Measurements from ENCODE around the gene SPRR2F. TPM values are rescaled to one million over a fixed set of nuclear protein-coding genes. Genes with fewer than 3 reads are reported as not detected.
"Not testable (repeated sequence)": the region's sequence is repeated elsewhere in the genome, so short reads cannot be mapped to it uniquely, and the experiment has no call there.

SPRR2F gene
- total RNA-seq, 1 donor from 2014 or later, result not detected

DNA sequence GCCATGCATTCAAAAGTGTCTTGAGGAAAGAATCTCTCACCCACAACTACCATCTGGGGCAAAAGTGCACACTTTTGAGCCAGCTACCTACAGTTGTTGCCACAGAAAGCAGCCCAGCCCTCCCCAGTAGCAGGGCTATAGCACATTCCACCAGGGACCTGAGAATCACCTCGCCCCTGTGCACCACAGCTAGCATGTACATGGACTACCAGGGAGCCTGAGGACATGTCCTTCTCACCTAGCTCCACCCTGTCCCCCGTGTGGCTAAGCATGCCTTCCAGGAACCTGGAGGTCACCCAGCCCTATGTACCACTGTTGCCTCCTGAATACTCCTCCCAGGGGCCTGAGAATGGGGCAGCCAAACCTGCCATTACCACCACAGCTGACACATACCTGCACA, 20.4 kb upstream of the SPRR2F start:
- DNase-seq (ENCODE audit: low read depth) (no peak), FAIRE-seq (no peak)
- H3K9me3 ChIP-seq (ENCODE audit: insufficient read depth, low read depth, low read length), result no peaks in the 10 kb centered on the region
- TF ChIP-seq EZH2 (IDR thresholded peaks at IDR 0.05; ENCODE audit: insufficient read depth, low read length) (no peak), CTCF (IDR thresholded peaks at IDR 0.05; ENCODE audit: insufficient read depth, low read depth, low read length) (no peak)
- H3K9me3 Mint-ChIP-seq (ENCODE audit: unreplicated experiment), result no peaks in the 10 kb centered on the region
- H3K79me2 ChIP-seq (ENCODE audit: insufficient read depth, low read length), result no peaks in the 10 kb centered on the region
- H3K27ac ChIP-seq (ENCODE audit: low read depth, low read length), result no peak overlapping the region
- peaks cover 2% of the 10 kb centered on the region for H3K36me3 Mint-ChIP-seq (ENCODE audit: low read depth, unreplicated experiment)
- H3K36me3 ChIP-seq (ENCODE audit: insufficient read depth, low read length), result no peaks in the 10 kb centered on the region
- no peak overlapping the region for H3K4me2 ChIP-seq (ENCODE audit: low read length)
- no peak overlapping the region for H3K27ac Mint-ChIP-seq (ENCODE audit: unreplicated experiment)
- no peaks in the 10 kb centered on the region for H3K4me1 Mint-ChIP-seq (ENCODE audit: low read depth, unreplicated experiment)
- H3K4me1 ChIP-seq (ENCODE audit: insufficient read depth, low read length), result no peaks in the 10 kb centered on the region
- H3K27me3 ChIP-seq (ENCODE audit: insufficient read depth, low read length), result no peaks in the 10 kb centered on the region
- no peak overlapping the region for H3K4me3 Mint-ChIP-seq (ENCODE audit: unreplicated experiment)
- H3K9ac ChIP-seq (ENCODE audit: low read length), result no peak overlapping the region
- H2AFZ ChIP-seq (ENCODE audit: low read depth, low read length), result no peak overlapping the region
- no peaks in the 10 kb centered on the region for H3K27me3 Mint-ChIP-seq (ENCODE audit: low read depth, unreplicated experiment)
- H4K20me1 ChIP-seq (ENCODE audit: insufficient read depth, low read length), result no peaks in the 10 kb centered on the region
- H3K4me3 ChIP-seq (ENCODE audit: insufficient read depth, low read depth, low read length), result no peak overlapping the region

- H3K9ac ChIP-seq (ENCODE audit: low read length), result no peak overlapping the region
- H4K20me1 ChIP-seq (ENCODE audit: insufficient read depth, low read length), result no peaks in the 10 kb centered on the region
- H3K27me3 ChIP-seq (ENCODE audit: insufficient read depth, low read length), result no peaks in the 10 kb centered on the region
- H2AFZ ChIP-seq (ENCODE audit: low read depth, low read length), result no peak overlapping the region
- no peaks in the 10 kb centered on the region for H3K4me1 ChIP-seq (ENCODE audit: insufficient read depth, low read length)
- H3K9me3 ChIP-seq (ENCODE audit: insufficient read depth, low read depth, low read length), result no peaks in the 10 kb centered on the region
- Mint-ChIP-seq H3K4me1 (ENCODE audit: low read depth, unreplicated experiment) (no peaks in the 10 kb centered on the region), H3K27me3 (ENCODE audit: low read depth, unreplicated experiment) (no peaks in the 10 kb centered on the region), H3K36me3 (ENCODE audit: low read depth, unreplicated experiment) (peaks cover 2% of the 10 kb centered on the region), H3K4me3 (ENCODE audit: unreplicated experiment) (no peak overlapping the region), H3K9me3 (ENCODE audit: unreplicated experiment) (no peaks in the 10 kb centered on the region), H3K27ac (ENCODE audit: unreplicated experiment) (no peak overlapping the region)
- H3K36me3 ChIP-seq (ENCODE audit: insufficient read depth, low read length), result no peaks in the 10 kb centered on the region
- H3K79me2 ChIP-seq (ENCODE audit: insufficient read depth, low read length), result no peaks in the 10 kb centered on the region
- no peak overlapping the region for H3K4me2 ChIP-seq (ENCODE audit: low read length)
- H3K27ac ChIP-seq (ENCODE audit: low read depth, low read length), result no peak overlapping the region
- FAIRE-seq (no peak), DNase-seq (ENCODE audit: low read depth) (no peak)
- H3K4me3 ChIP-seq (ENCODE audit: insufficient read depth, low read depth, low read length), result no peak overlapping the region
- TF ChIP-seq EZH2 (IDR thresholded peaks at IDR 0.05; ENCODE audit: insufficient read depth, low read length), result no peak
Observed at GRCh38 chr1:153133267-153133666, 20.0 kb upstream of the SPRR2F start.

GRCh38 chr1:153128688-153129087, 15.4 kb upstream of the SPRR2F start:
- not testable (repeated sequence) for FAIRE-seq; H3K9me3 ChIP-seq (ENCODE audit: insufficient read depth, low read depth, low read length); H3K9ac ChIP-seq (ENCODE audit: low read length); H3K4me3 ChIP-seq (ENCODE audit: insufficient read depth, low read depth, low read length); H4K20me1 ChIP-seq (ENCODE audit: insufficient read depth, low read length); H3K27ac Mint-ChIP-seq (ENCODE audit: unreplicated experiment); H3K27me3 Mint-ChIP-seq (ENCODE audit: low read depth, unreplicated experiment); H2AFZ ChIP-seq (ENCODE audit: low read depth, low read length); H3K27ac ChIP-seq (ENCODE audit: low read depth, low read length); H3K27me3 ChIP-seq (ENCODE audit: insufficient read depth, low read length); H3K9me3 Mint-ChIP-seq (ENCODE audit: unreplicated experiment); H3K79me2 ChIP-seq (ENCODE audit: insufficient read depth, low read length); H3K4me1 ChIP-seq (ENCODE audit: insufficient read depth, low read length); DNase-seq (ENCODE audit: low read depth); H3K4me3 Mint-ChIP-seq (ENCODE audit: unreplicated experiment); H3K4me2 ChIP-seq (ENCODE audit: low read length); H3K4me1 Mint-ChIP-seq (ENCODE audit: low read depth, unreplicated experiment); H3K36me3 ChIP-seq (ENCODE audit: insufficient read depth, low read length); H3K36me3 Mint-ChIP-seq (ENCODE audit: low read depth, unreplicated experiment)

DNA sequence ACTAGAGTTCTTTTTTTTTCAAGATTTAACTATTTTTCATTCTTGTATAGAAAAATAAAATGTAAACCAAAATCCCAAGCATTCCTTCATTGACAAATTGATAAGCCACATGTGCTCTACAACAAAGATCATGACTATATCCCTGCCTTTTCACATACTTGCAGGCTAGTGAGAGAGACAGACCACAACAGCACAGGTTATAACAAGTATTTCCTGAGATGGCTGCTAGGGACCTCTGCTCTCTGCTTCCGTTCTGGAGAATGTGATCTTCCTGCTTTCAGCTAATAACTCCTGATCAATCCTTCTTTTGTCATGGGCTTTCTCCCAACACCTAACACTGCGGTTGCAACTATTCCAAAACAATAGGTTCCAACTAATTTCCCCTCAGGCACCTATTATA, 14.0 kb upstream of the SPRR2F start:
- H3K4me1 Mint-ChIP-seq (ENCODE audit: low read depth, unreplicated experiment), result peaks cover 5% of the 10 kb centered on the region
- Histone ChIP-seq H3K4me3 (ENCODE audit: insufficient read depth, low read depth, low read length) (no peak overlapping the region), H3K9ac (ENCODE audit: low read length) (no peak overlapping the region), H3K4me1 (ENCODE audit: insufficient read depth, low read length) (no peaks in the 10 kb centered on the region), H4K20me1 (ENCODE audit: insufficient read depth, low read length) (no peaks in the 10 kb centered on the region), H3K27ac (ENCODE audit: low read depth, low read length) (no peak overlapping the region), H3K27me3 (ENCODE audit: insufficient read depth, low read length) (no peaks in the 10 kb centered on the region), H3K36me3 (ENCODE audit: insufficient read depth, low read length) (no peaks in the 10 kb centered on the region), H2AFZ (ENCODE audit: low read depth, low read length) (no peak overlapping the region), H3K79me2 (ENCODE audit: insufficient read depth, low read length) (no peaks in the 10 kb centered on the region), H3K4me2 (ENCODE audit: low read length) (no peak overlapping the region), H3K9me3 (ENCODE audit: insufficient read depth, low read depth, low read length) (no peaks in the 10 kb centered on the region)
- H3K4me3 Mint-ChIP-seq (ENCODE audit: unreplicated experiment), result no peak overlapping the region
- peaks cover 8% of the 10 kb centered on the region for H3K9me3 Mint-ChIP-seq (ENCODE audit: unreplicated experiment)
- FAIRE-seq (no peak), DNase-seq (ENCODE audit: low read depth) (no peak)
- no peaks in the 10 kb centered on the region for H3K36me3 Mint-ChIP-seq (ENCODE audit: low read depth, unreplicated experiment)
- H3K27ac Mint-ChIP-seq (ENCODE audit: unreplicated experiment), result no peak overlapping the region
- H3K27me3 Mint-ChIP-seq (ENCODE audit: low read depth, unreplicated experiment), result no peaks in the 10 kb centered on the region
- TF ChIP-seq CTCF (IDR thresholded peaks at IDR 0.05; ENCODE audit: insufficient read depth, low read depth, low read length), result no peak
- no peak for TF ChIP-seq EZH2 (IDR thresholded peaks at IDR 0.05; ENCODE audit: insufficient read depth, low read length)

Data from astrocyte (in vitro differentiated cells and primary cell).